Liver (tissue), 9 donors: Measurements from ENCODE around the gene MGAT4A. TPM values are rescaled to one million over a fixed set of nuclear protein-coding genes. Genes with fewer than 3 reads are reported as not detected.
A peak's percentile ranks its signal among the peaks of the same experiment; 100 is the strongest.

Experiments used
- DNase-seq: peaks from one replicate; pipeline ENCODE4 v3.0.0-alpha.2; 2017; ENCODE audit warnings: low spot score
- H3K27ac ChIP-seq, 2 donors: one replicate each; pipeline ENCODE4 v1.7.0; 2013; ENCODE audit warnings: inconsistent platforms in 2 of 2, low read length in 2 of 2, control low read depth in 1 of 2, low read depth in 1 of 2, mild to moderate bottlenecking in 1 of 2
- H3K27me3 ChIP-seq, 4 donors: one replicate each; pipeline versions ENCODE4 v1.6.1 to v1.7.0; 2013; ENCODE audit warnings: low read length in 3 of 4, inconsistent platforms in 1 of 4, mild to moderate bottlenecking in 1 of 4, moderate library complexity in 1 of 4; ENCODE audit not compliant: control insufficient read depth in 4 of 4, insufficient read depth in 4 of 4
- H3K36me3 ChIP-seq, 4 donors: one replicate each; pipeline versions ENCODE4 v1.6.1 to v1.7.0; 2013; ENCODE audit warnings: low read length in 3 of 4, mild to moderate bottlenecking in 3 of 4, low read depth in 1 of 4, moderate library complexity in 1 of 4; ENCODE audit not compliant: control insufficient read depth in 4 of 4, insufficient read depth in 3 of 4
- H3K4me1 ChIP-seq, 4 donors: one replicate each; pipeline versions ENCODE4 v1.6.1 to v1.7.0; 2013; ENCODE audit warnings: low read length in 3 of 4, mild to moderate bottlenecking in 3 of 4, moderate library complexity in 1 of 4; ENCODE audit not compliant: control insufficient read depth in 4 of 4, insufficient read depth in 4 of 4
- H3K4me3 ChIP-seq, 3 donors: one replicate each; pipeline versions ENCODE4 v1.6.1 to v1.7.0; 2013; ENCODE audit warnings: low read length in 3 of 3, control low read depth in 1 of 3, low read depth in 1 of 3, mild to moderate bottlenecking in 1 of 3
- H3K9ac ChIP-seq, 2 donors: one replicate each; pipeline ENCODE4 v1.7.0; 2013; ENCODE audit warnings: low read length in 2 of 2, mild to moderate bottlenecking in 2 of 2, moderate library complexity in 2 of 2, control low read depth in 1 of 2, low read depth in 1 of 2
- H3K9me3 ChIP-seq, 4 donors: one replicate each; pipeline versions ENCODE4 v1.6.1 to v1.7.0; 2013; ENCODE audit warnings: low read length in 3 of 4; ENCODE audit not compliant: control insufficient read depth in 4 of 4
- CTCF ChIP-seq: fragments of 150-350 bp; IDR thresholded peaks from 2 replicates; pipeline ENCODE4 v1.5.1; 2017; ENCODE audit warnings: improper control_type of control experiment, low read depth, low read length; ENCODE audit not compliant: missing input control
- FOXA1 ChIP-seq: IDR thresholded peaks from 2 replicates; pipeline ENCODE4 v1.6.1; 2016; ENCODE audit warnings: antibody characterized with exemption
- FOXA2 ChIP-seq: IDR thresholded peaks from 2 replicates; pipeline ENCODE4 v1.6.1; 2016; ENCODE audit warnings: antibody characterized with exemption
- GABPA ChIP-seq, 2 donors: IDR thresholded peaks in 1 of 2; conservative IDR thresholded peaks in 1 of 2; 2 replicates each; pipeline ENCODE4 v1.6.1; 2016; ENCODE audit warnings: antibody characterized with exemption in 2 of 2, mild to moderate bottlenecking in 1 of 2, moderate library complexity in 1 of 2
- HNF4A ChIP-seq, 2 donors: conservative IDR thresholded peaks; 2 replicates each; pipeline ENCODE4 v1.6.1; 2016; ENCODE audit warnings: antibody characterized with exemption in 2 of 2, mild to moderate bottlenecking in 2 of 2
- JUND ChIP-seq, 2 donors: IDR thresholded peaks; 2 replicates each; pipeline ENCODE4 v1.6.1; 2016; ENCODE audit warnings: antibody characterized with exemption in 2 of 2
- MAX ChIP-seq: IDR thresholded peaks from 2 replicates; pipeline ENCODE4 v1.6.1; 2016; ENCODE audit warnings: antibody characterized with exemption
- NR2F2 ChIP-seq: IDR thresholded peaks from 2 replicates; pipeline ENCODE4 v1.6.1; 2016; ENCODE audit warnings: antibody characterized with exemption
- RAD21 ChIP-seq, 2 donors: IDR thresholded peaks; 2 replicates each; pipeline ENCODE4 v1.6.1; 2016; ENCODE audit warnings: antibody characterized with exemption in 2 of 2, mild to moderate bottlenecking in 2 of 2
- RXRA ChIP-seq, 2 donors: IDR thresholded peaks; 2 replicates each; pipeline ENCODE4 v1.6.1; 2017 to 2018; ENCODE audit warnings: antibody characterized with exemption in 2 of 2, mild to moderate bottlenecking in 1 of 2
- SP1 ChIP-seq: IDR thresholded peaks from 2 replicates; pipeline ENCODE4 v1.6.1; 2018; ENCODE audit warnings: antibody characterized with exemption, mild to moderate bottlenecking
- TAF1 ChIP-seq: conservative IDR thresholded peaks from 2 replicates; pipeline ENCODE4 v1.6.1; 2016; ENCODE audit warnings: antibody characterized with exemption, mild to moderate bottlenecking
- YY1 ChIP-seq: IDR thresholded peaks from 2 replicates; pipeline ENCODE4 v1.6.1; 2016; ENCODE audit warnings: antibody characterized with exemption, mild to moderate bottlenecking
- ZBTB33 ChIP-seq: IDR thresholded peaks from 2 replicates; pipeline ENCODE4 v1.6.1; 2016; ENCODE audit warnings: antibody characterized with exemption
- WGBS: extraction: QIAGEN DNeasy Blood & Tissue Kit; methylation state at CpG from one replicate; pipeline ENCODE4 v1.1.7; 2013; 5-methylcytosine and 5-hydroxymethylcytosine counted together
- polyA plus RNA-seq, 2 donors: library from polyadenylated mRNA; stranded (reverse) in 1 of 2; unstranded in 1 of 2; fragments of 200-250 nt in 1 of 2; fragments of >200 nt in 1 of 2; fragmentation: Nextera tagmentation in 1 of 2; extraction: Ambion mirVana in 1 of 2; gene quantifications; one replicate each; pipeline versions ENCODE4 v1.2.1 to v1.2.3, GENCODE V29; 2013 to 2015
- total RNA-seq, 2 donors: library from RNA; depleted of rRNA; stranded (reverse); fragments of >200 nt; gene quantifications; one replicate each; pipeline ENCODE4 v1.2.3, GENCODE V29; 2014
- TF ChIP-seq, protein P1 (sequence below): IDR thresholded peaks from 2 replicates; pipeline ENCODE4 v1.6.1; 2016; ENCODE audit warnings: antibody characterized with exemption, mild to moderate bottlenecking
- donor health status: healthy.
- donor health status: healthy.
- donor health status: healthy.
- donor health status: healthy.
- donor health status: healthy.

MGAT4A gene
- total RNA-seq, result 10 to 100 TPM in 1 of 2 donors, 1 to 10 TPM in 1; 7.5 to 17.3 TPM
- polyA plus RNA-seq, result 1 to 10 TPM; 2.7 to 3.4 TPM

DNA sequence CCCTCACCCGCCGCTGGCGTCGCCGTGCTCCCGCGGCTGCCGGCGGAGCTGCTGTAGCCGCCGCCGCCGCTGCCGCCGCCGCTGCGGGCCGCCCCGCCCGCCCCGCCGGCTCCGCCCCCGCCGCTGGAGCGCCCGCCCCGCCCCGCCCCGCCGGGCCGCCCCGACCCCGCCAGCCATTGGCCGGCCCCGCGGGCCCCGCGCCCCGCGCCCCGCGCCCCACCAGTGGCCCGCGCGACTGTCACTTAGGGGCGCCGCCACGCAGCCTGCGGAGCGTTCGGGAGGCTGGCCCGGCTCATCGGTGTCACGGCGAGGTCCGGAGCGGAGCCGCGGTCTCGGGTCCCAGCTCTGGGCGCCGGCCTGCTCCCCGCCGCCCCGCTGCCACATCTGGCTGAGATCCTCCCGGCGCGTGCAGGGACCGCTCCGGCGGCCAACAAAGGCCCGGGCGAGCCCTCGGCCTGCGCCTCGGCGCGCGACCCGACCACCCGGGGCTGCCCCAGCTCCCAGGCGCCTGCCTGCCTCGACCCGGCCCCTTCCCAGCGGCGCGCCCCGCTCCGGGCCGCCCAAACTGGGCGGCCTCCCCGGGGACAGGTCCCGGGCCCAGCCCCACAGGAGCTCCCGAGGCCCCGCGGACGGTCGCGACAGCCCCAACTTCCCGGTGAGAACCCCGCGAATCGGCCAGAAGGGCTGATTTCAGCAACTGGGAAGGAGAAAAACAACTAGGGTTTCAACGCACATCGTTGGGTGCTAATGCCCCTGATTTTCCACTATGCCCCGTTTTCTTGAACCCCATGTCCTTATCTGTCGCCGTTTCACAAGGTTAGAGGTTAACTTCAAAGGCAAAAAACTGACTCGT is at the start of gene MGAT4A:
Gene MGAT4A, minus strand, starts transcription at position 92 of the 853 bp plus-strand sequence. CDS start 4,800 bp downstream, outside the sequence.
- no peak for TF ChIP-seq YY1
- no peak for TF ChIP-seq SP1
- no peak for TF ChIP-seq FOXA1
- TF ChIP-seq JUND (IDR thresholded peaks at IDR 0.05), result no peak
- no peak for TF ChIP-seq RXRA (IDR thresholded peaks at IDR 0.05)
- TF ChIP-seq MAX, result no peak
- no peak for TF ChIP-seq HNF4A (conservative IDR thresholded peaks at IDR 0.05)
- no peak for TF ChIP-seq ZBTB33
- peak within 1 kb of the TSS; percentile 76 to 98 (median 90) for H3K4me3 ChIP-seq
- H3K9me3 ChIP-seq, result no peaks in the 10 kb centered on the region
- no peaks in the 10 kb centered on the region for H3K27me3 ChIP-seq
- peaks cover 0 to 37% (median 23%) of the 10 kb centered on the region in 4 donors for H3K4me1 ChIP-seq
- WGBS, result under 1% methylated on average over 110 of the region's 110 CpGs
- peak within 1 kb of the TSS; percentile 58 to 75 for H3K9ac ChIP-seq
- H3K36me3 ChIP-seq, result no peaks in the 10 kb centered on the region
- peak; percentile 78 for DNase-seq
- H3K27ac ChIP-seq, result peak within 1 kb of the TSS; percentile 63 to 68

GRCh38 chr2:98778741-98779483 is 48.0 kb upstream of the MGAT4A start:
- Histone ChIP-seq H3K27ac (no peak overlapping the region), H3K27me3 (no peaks in the 10 kb centered on the region), H3K9ac (no peak overlapping the region), H3K36me3 (no peaks in the 10 kb centered on the region), H3K4me1 (no peaks in the 10 kb centered on the region), H3K9me3 (peaks cover 0 to 9% (median 2%) of the 10 kb centered on the region in 4 donors), H3K4me3 (no peak overlapping the region)
- WGBS, result 89% methylated on average over 6 of the region's 6 CpGs
- no peak for TF ChIP-seq GABPA (IDR thresholded peaks at IDR 0.05 in 1 of 2, conservative IDR thresholded peaks at IDR 0.05 in 1 of 2)
- no peak for TF ChIP-seq MAX
- TF ChIP-seq NR2F2, result no peak
- TF ChIP-seq RXRA (IDR thresholded peaks at IDR 0.05), result no peak
- TF ChIP-seq FOXA2, result no peak
- TF ChIP-seq CTCF, result no peak
- TF ChIP-seq, protein P1, sequence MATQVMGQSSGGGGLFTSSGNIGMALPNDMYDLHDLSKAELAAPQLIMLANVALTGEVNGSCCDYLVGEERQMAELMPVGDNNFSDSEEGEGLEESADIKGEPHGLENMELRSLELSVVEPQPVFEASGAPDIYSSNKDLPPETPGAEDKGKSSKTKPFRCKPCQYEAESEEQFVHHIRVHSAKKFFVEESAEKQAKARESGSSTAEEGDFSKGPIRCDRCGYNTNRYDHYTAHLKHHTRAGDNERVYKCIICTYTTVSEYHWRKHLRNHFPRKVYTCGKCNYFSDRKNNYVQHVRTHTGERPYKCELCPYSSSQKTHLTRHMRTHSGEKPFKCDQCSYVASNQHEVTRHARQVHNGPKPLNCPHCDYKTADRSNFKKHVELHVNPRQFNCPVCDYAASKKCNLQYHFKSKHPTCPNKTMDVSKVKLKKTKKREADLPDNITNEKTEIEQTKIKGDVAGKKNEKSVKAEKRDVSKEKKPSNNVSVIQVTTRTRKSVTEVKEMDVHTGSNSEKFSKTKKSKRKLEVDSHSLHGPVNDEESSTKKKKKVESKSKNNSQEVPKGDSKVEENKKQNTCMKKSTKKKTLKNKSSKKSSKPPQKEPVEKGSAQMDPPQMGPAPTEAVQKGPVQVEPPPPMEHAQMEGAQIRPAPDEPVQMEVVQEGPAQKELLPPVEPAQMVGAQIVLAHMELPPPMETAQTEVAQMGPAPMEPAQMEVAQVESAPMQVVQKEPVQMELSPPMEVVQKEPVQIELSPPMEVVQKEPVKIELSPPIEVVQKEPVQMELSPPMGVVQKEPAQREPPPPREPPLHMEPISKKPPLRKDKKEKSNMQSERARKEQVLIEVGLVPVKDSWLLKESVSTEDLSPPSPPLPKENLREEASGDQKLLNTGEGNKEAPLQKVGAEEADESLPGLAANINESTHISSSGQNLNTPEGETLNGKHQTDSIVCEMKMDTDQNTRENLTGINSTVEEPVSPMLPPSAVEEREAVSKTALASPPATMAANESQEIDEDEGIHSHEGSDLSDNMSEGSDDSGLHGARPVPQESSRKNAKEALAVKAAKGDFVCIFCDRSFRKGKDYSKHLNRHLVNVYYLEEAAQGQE, result no peak
- TF ChIP-seq YY1, result no peak
- no peak for TF ChIP-seq FOXA1
- no peak for TF ChIP-seq TAF1
- TF ChIP-seq RAD21 (IDR thresholded peaks at IDR 0.05), result no peak
- TF ChIP-seq ZBTB33, result no peak
- DNase-seq, result no peak
